Measurements from ENCODE around the gene OR5K1.

The OR5K1 gene

DNA sequence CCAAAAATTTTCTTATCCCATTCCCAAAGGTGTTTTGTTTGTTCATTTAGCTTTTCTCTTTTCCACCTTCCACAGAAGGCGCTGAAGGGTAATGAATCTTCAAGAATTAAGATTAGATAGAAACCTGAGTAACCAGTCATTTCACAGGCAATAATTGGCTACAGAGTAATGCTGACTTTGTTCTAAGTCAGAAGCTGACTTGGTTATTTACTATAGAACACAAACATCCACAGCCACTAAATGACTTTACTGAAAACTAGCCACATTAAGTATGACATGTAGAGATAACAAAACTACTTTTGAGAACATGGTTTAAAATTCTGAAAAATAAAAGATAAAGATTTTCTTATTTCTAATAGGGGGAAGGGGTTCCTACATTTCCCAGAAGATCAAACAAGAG, 51.9 kb downstream of the OR5K1 start:
- no peak for DNase-seq (ENCODE audit: low read depth in 2 of 2)

DNA sequence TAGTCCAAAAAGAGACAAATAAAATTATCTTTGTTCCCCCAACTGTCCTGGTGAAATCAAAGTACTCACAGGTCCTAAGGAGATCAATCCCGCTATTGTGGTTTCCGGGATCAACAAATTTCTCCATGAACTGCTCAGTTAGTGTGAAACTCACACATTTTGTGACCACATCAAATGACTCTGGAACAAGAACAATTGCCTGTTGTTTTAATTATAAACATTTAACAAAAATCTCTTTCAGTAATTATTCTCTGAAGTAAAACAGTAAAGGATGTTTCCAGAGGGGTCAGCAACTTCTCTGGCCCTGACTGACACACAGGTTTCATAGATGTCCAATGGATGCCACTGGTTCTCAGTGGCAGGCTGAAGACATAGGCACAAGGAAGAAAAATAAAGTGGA, 55.8 kb downstream of the OR5K1 start:
- DNase-seq (ENCODE audit: low read depth in 2 of 2) = no peak

DNA sequence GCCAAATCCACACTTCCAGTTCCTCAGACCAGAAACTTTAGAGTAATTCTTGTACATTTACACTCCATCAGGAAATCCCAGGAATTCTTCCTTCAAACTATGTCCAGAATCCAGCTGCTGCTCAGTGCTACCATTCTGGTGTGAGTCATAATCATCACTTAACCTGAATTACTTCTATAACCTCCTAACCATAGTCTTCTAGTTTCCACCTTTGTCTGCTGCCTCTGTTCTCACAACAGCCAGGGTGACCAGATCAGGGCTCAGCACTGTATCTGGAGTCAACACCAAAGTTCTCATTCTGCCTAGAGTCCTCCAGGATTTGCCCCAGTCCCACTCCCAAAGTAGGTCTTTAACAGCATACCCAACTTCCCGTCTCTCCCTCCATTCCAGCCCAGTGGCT, 56.4 kb downstream of the OR5K1 start:
- no peak for DNase-seq (ENCODE audit: low read depth in 2 of 2)

DNA sequence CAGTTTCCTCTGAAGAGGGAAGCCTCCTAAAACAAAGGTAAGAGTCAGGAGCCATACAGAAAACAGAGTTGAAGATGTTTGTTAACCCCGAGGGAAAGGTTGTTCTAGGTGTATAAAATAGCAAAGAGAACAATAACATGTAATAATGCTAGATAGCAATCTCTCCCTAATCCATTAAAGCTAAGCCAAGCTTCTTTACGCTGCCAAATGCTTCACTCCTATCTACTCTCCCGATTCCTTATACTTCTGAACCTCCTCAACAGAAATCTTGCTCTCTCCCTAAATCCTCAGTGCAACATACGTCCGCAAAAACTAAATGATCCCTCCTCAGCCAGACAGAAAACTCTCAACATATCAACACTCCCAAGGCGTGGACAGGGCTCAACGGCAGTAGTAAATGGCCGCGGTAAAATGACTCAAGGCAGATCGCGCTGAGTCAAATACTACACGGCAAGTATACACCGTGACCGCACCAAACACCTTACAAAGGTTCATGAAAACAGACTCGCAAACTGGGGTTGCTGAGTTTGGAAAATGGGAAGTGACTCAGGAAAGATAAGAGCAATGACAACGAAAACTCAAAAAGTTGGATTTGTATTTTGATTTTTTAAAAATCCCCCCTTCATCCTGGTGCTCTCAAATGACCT, 59.0 kb downstream of the OR5K1 start:
- DNase-seq (ENCODE audit: low read depth in 2 of 2) = peak; percentile 8 to 23
